K562 (cell line): ENCODE measurements around the gene CTNNBL1. TPM values are rescaled to one million over a fixed set of nuclear protein-coding genes. Genes with fewer than 3 reads are reported as not detected.

ENCODE experiments used
- ARID2 ChIP-seq: fragments of 450-650 bp; IDR thresholded peaks from 2 replicates; pipeline ENCODE4 v1.6.1; 2017; ENCODE audit warnings: antibody characterized with exemption, mild to moderate bottlenecking
- ATF7 ChIP-seq: fragments of 450-650 bp; IDR thresholded peaks from 2 replicates; pipeline ENCODE4 v1.7.1; 2014; ENCODE audit warnings: mild to moderate bottlenecking, moderate library complexity
- CBFA2T2 ChIP-seq: fragments of 450-650 bp; conservative IDR thresholded peaks from 2 replicates; pipeline ENCODE4 v1.6.1; 2017; ENCODE audit warnings: mild to moderate bottlenecking
- CBX1 ChIP-seq: sonication (generic); IDR thresholded peaks from 2 replicates; pipeline ENCODE4 v1.6.1; 2016; ENCODE audit warnings: antibody characterized with exemption, low read depth, mild to moderate bottlenecking
- HDAC1 ChIP-seq, 2 experiments: fragments of 450-650 bp; IDR thresholded peaks; 2 replicates each; pipeline ENCODE4 v1.6.1; 2016 to 2017; ENCODE audit warnings: inconsistent platforms in 1 of 2, mild to moderate bottlenecking in 1 of 2, moderate library complexity in 1 of 2
- ILF3 ChIP-seq: fragments of 450-650 bp; IDR thresholded peaks from 2 replicates; pipeline ENCODE4 v1.6.1; 2018; ENCODE audit warnings: antibody characterized with exemption, mild to moderate bottlenecking, moderate library complexity, borderline replicate concordance
- KLF1 ChIP-seq: fragments of 450-650 bp; IDR thresholded peaks from 2 replicates; pipeline ENCODE4 v1.6.1; 2016; ENCODE audit warnings: missing genetic modification characterization, missing compliant biosample characterization
- MEF2D ChIP-seq: conservative IDR thresholded peaks from 2 replicates; pipeline ENCODE4 v1.6.1; 2016; ENCODE audit warnings: low read depth, missing genetic modification characterization, missing compliant biosample characterization
- MTA3 ChIP-seq: fragments of 450-650 bp; formaldehyde crosslinking; IDR thresholded peaks from 2 replicates; pipeline ENCODE4 v1.6.1; 2017; ENCODE audit warnings: mild to moderate bottlenecking, borderline replicate concordance
- NR2F6 ChIP-seq: fragments of 450-650 bp; formaldehyde crosslinking; IDR thresholded peaks from 2 replicates; pipeline ENCODE4 v1.4.0; 2020; ENCODE audit warnings: mild to moderate bottlenecking
- PHB ChIP-seq: fragments of 250-450 bp; sonication (Bioruptor Pico); IDR thresholded peaks from 2 replicates; pipeline ENCODE4 v1.5.0; 2021
- RB1 ChIP-seq: fragments of 450-650 bp; IDR thresholded peaks from 2 replicates; pipeline ENCODE4 v1.6.1; 2017; ENCODE audit warnings: low read depth, mild to moderate bottlenecking
- RBM15 ChIP-seq: fragments of 200-400 bp; formaldehyde crosslinking; IDR thresholded peaks from 2 replicates; pipeline ENCODE4 v1.6.1; 2018; ENCODE audit warnings: mild to moderate bottlenecking, low read length, moderate library complexity; ENCODE audit not compliant: insufficient read depth
- SRSF1 ChIP-seq: fragments of 200-400 bp; formaldehyde crosslinking; IDR thresholded peaks from 2 replicates; pipeline ENCODE4 v1.6.1; 2017; ENCODE audit warnings: mild to moderate bottlenecking, low read depth, low read length, moderate library complexity
- ZBTB1 ChIP-seq: sonication (generic); formaldehyde crosslinking; IDR thresholded peaks from 2 replicates; pipeline ENCODE4 v1.8.1; 2023; ENCODE audit warnings: missing genetic modification reagents, low read depth, mild to moderate bottlenecking, borderline replicate concordance
- ZNF121 ChIP-seq: sonication (generic); formaldehyde crosslinking; conservative IDR thresholded peaks from 2 replicates; pipeline ENCODE4 v1.8.0; 2022; ENCODE audit warnings: missing genetic modification reagents
- ZNF766 ChIP-seq: fragments of 200-800 bp; sonication (Bioruptor generic); conservative IDR thresholded peaks from 2 replicates; pipeline ENCODE4 v1.6.1; 2016; ENCODE audit warnings: missing genetic modification characterization, missing compliant biosample characterization
- polyA plus RNA-seq, 8 experiments: library from polyadenylated mRNA; depleted of rRNA in 4 of 8; stranded (reverse) in 5 of 8; unstranded in 3 of 8; fragments of >200 nt; fragmentation: Nextera tagmentation in 2 of 8; fragmentation: Illumina TruSeq in 1 of 8; extraction: Ambion mirVana in 2 of 8; extraction: Trizol in 1 of 8; gene quantifications; 2 replicates each; pipeline versions ENCODE4 v1.2.1 to v1.2.3, GENCODE V29; 2011 to 2014; ENCODE audit warnings: inconsistent platforms in 1 of 8, missing spikeins in 1 of 8
- total RNA-seq, 7 experiments: library from RNA; depleted of rRNA in 6 of 7; stranded (reverse); fragments of >200 nt in 6 of 7; fragmentation: Illumina TruSeq in 2 of 7; extraction: Trizol in 2 of 7; gene quantifications; 2 replicates each; pipeline versions ENCODE4 v1.2.1 to v1.2.3, GENCODE V29; 2011 to 2021; ENCODE audit warnings: low replicate concordance in 1 of 7
- TF ChIP-seq, protein P1 (sequence below): fragments of 250-450 bp; sonication (Bioruptor Pico); IDR thresholded peaks from 2 replicates; pipeline ENCODE4 v1.8.0; 2021; ENCODE audit warnings: borderline replicate concordance, mild to moderate bottlenecking, moderate library complexity; ENCODE audit not compliant: poor library complexity, severe bottlenecking
- TF ChIP-seq, protein P2 (sequence below): fragments of 250-450 bp; sonication (Bioruptor Pico); IDR thresholded peaks from 2 replicates; pipeline ENCODE4 v1.5.0; 2021
- TF ChIP-seq, protein P3 (sequence below): fragments of 250-450 bp; sonication (Bioruptor Pico); IDR thresholded peaks from 2 replicates; pipeline ENCODE4 v1.4.0; 2020; ENCODE audit warnings: borderline replicate concordance
- TF ChIP-seq, protein P4 (sequence below): fragments of 450-650 bp; IDR thresholded peaks from 2 replicates; pipeline ENCODE4 v1.6.1; 2016; ENCODE audit warnings: antibody characterized with exemption
- TF ChIP-seq, protein P5 (sequence below): fragments of 200-800 bp; sonication (Bioruptor generic); IDR thresholded peaks from 2 replicates; pipeline ENCODE4 v1.6.1; 2017; ENCODE audit warnings: missing genetic modification characterization, missing compliant biosample characterization

The CTNNBL1 gene
- total and polyA plus RNA-seq, 9 of the 15 experiments (the other 6 are each of a cell fraction or from before 2014, with no cell fraction given), result 32.4 to 85.6 (median 43.6) TPM

DNA sequence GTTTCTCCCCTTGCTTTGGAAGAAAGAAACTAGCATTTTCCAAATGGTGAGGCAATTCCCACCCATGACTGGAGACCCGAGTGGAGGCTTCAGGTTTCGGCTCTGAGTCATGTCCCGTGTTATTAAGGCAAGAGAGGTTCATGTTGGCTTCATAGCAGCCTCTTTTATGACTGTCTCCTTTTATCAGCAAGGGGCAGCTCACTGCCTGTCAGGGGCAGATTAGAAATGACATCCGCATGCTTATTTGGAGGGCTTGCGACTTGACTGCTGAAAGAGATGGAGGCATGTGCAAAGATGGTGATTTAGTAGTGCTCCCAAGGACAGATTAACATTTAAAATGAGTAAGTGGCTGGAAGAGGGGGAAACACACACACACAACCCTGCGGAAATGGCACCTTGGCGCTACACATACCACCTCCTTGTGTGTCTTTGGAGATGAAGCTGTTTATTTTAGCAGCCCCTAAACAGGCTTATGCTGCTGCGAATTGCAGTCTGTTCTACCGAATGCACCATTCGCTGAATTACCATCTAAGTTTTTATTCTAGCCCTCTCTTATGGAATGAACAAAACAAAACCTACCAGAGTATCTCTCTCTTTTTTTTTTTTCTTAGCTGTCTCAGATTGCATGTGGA lies 157.0 kb downstream of the CTNNBL1 start (continued):
- TF ChIP-seq, protein P1, sequence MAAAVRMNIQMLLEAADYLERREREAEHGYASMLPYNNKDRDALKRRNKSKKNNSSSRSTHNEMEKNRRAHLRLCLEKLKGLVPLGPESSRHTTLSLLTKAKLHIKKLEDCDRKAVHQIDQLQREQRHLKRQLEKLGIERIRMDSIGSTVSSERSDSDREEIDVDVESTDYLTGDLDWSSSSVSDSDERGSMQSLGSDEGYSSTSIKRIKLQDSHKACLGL (CRISPR knock-in tag), result no peak
- TF ChIP-seq, protein P2, sequence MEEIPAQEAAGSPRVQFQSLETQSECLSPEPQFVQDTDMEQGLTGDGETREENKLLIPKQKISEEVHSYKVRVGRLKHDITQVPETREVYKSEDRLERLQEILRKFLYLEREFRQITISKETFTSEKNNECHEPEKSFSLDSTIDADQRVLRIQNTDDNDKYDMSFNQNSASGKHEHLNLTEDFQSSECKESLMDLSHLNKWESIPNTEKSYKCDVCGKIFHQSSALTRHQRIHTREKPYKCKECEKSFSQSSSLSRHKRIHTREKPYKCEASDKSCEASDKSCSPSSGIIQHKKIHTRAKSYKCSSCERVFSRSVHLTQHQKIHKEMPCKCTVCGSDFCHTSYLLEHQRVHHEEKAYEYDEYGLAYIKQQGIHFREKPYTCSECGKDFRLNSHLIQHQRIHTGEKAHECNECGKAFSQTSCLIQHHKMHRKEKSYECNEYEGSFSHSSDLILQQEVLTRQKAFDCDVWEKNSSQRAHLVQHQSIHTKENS (CRISPR knock-in tag), result no peak
- TF ChIP-seq ARID2 (no peak), PHB (CRISPR knock-in tag) (no peak), CBX1 (no peak), ZNF766 (CRISPR knock-in tag) (peak; percentile 79), NR2F6 (CRISPR knock-in tag) (no peak), HDAC1 (IDR thresholded peaks at IDR 0.05) (peak; percentile 73 to 91; a peak in 3 of 4 replicates), MTA3 (peak; percentile 88), ZBTB1 (no peak), RB1 (no peak), ZNF121 (CRISPR knock-in tag) (no peak), KLF1 (tag) (no peak), CBFA2T2 (peak; percentile 98), RBM15 (no peak), ATF7 (peak; percentile 91), MEF2D (tag) (0 out of 2 replicates have a peak, but pooled peaks have one; percentile 47), SRSF1 (no peak), ILF3 (peak; percentile 91; the same call in 1 of the 2 replicates)
- TF ChIP-seq, protein P3, sequence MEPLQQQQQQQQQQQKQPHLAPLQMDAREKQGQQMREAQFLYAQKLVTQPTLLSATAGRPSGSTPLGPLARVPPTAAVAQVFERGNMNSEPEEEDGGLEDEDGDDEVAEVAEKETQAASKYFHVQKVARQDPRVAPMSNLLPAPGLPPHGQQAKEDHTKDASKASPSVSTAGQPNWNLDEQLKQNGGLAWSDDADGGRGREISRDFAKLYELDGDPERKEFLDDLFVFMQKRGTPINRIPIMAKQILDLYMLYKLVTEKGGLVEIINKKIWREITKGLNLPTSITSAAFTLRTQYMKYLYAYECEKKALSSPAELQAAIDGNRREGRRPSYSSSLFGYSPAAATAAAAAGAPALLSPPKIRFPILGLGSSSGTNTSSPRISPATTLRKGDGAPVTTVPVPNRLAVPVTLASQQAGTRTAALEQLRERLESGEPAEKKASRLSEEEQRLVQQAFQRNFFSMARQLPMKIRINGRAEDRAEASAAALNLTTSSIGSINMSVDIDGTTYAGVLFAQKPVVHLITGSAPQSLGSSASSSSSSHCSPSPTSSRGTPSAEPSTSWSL (CRISPR knock-in tag), result no peak
- TF ChIP-seq, protein P4, sequence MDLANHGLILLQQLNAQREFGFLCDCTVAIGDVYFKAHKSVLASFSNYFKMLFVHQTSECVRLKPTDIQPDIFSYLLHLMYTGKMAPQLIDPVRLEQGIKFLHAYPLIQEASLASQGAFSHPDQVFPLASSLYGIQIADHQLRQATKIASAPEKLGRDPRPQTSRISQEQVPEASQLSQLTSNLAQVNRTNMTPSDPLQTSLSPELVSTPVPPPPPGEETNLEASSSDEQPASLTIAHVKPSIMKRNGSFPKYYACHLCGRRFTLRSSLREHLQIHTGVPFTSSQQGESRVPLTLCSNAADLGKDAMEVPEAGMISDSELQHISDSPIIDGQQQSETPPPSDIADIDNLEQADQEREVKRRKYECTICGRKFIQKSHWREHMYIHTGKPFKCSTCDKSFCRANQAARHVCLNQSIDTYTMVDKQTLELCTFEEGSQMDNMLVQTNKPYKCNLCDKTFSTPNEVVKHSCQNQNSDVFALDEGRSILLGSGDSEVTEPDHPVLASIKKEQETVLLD, result peak; percentile 86
- TF ChIP-seq, protein P5, sequence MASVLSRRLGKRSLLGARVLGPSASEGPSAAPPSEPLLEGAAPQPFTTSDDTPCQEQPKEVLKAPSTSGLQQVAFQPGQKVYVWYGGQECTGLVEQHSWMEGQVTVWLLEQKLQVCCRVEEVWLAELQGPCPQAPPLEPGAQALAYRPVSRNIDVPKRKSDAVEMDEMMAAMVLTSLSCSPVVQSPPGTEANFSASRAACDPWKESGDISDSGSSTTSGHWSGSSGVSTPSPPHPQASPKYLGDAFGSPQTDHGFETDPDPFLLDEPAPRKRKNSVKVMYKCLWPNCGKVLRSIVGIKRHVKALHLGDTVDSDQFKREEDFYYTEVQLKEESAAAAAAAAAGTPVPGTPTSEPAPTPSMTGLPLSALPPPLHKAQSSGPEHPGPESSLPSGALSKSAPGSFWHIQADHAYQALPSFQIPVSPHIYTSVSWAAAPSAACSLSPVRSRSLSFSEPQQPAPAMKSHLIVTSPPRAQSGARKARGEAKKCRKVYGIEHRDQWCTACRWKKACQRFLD (CRISPR knock-in tag), result peak; percentile 86; the same call in 1 of the 2 replicates
